Measurements from ENCODE around the gene EHMT2. TPM values are rescaled to one million over a fixed set of nuclear protein-coding genes. Genes with fewer than 3 reads are reported as not detected.

Gene EHMT2
- total and polyA plus RNA-seq, 2 of the 8 experiments (the other 6 are each of a cell fraction or from before 2014, with no cell fraction given): 125 to 177 TPM

- H2AFZ ChIP-seq (ENCODE audit: low read length): no peak overlapping the region
- H4K91ac ChIP-seq (replicated peaks; ENCODE audit: insufficient read length, low read length): no peak overlapping the region
- H4K8ac ChIP-seq (ENCODE audit: extremely low read depth, insufficient read depth, low read length): no peak overlapping the region
- no peak overlapping the region for H2BK5ac ChIP-seq (ENCODE audit: low read depth, low read length)
- peaks cover 0 to 12% (median 0%) of the 10 kb centered on the region in 4 experiments; a peak in 4 of 7 replicates for H3K4me1 ChIP-seq (replicated peaks in 1 of 4; ENCODE audit: control insufficient read depth in 3 of 4, insufficient read depth in 4 of 4, low read length in 3 of 4)
- DNase-seq (ENCODE audit: low read depth in 1 of 2, low spot score in 2 of 2) (no peak), FAIRE-seq (no peak)
- H3K56ac ChIP-seq (replicated peaks; ENCODE audit: insufficient read length, low read depth, low read length): peak overlapping the region; percentile 12
- no peak overlapping the region for H4K5ac ChIP-seq (ENCODE audit: insufficient read length, low read depth, low read length)
- ChIA-PET POLR2A (ENCODE audit: partially characterized antibody) (interaction anchor here (1.2 to 6.7 kb wide), 9 partner anchors 14 to 122 kb away, joined by 3 to 71 read pairs (median 12); partner anchors contain the start of genes EHMT2, HSPA1A, HSPA1L and MSH5), CTCF (ENCODE audit: partially characterized antibody) (interaction anchor here (1.6 kb wide), 1 partner anchor 10 kb away, joined by 4 read pairs; no protein-coding TSS in a partner anchor)
- H2BK120ac ChIP-seq (replicated peaks; ENCODE audit: low read depth, low read length): no peak overlapping the region
- no peak overlapping the region for H3K23ac ChIP-seq (ENCODE audit: insufficient read length)
- peaks cover 8% of the 10 kb centered on the region; the same call in 1 of the 2 replicates for H3K23me2 ChIP-seq (ENCODE audit: low read depth, low read length)
- H3K4me2 ChIP-seq (ENCODE audit: insufficient read depth in 1 of 2, low read depth in 2 of 2, low read length in 2 of 2): peak overlapping the region; percentile 92 to 98
- H3K79me1 ChIP-seq (ENCODE audit: low read depth, low read length): 0 out of 2 replicates have a peak, but pooled peaks cover 2% of the 10 kb centered on the region
- no peak overlapping the region for H2BK20ac ChIP-seq (ENCODE audit: low read length)
- peak overlapping the region; percentile 70 to 79 (median 75) for H3K4me3 ChIP-seq (ENCODE audit: extremely low read depth in 1 of 4, insufficient read depth in 2 of 4, low read depth in 3 of 4, low read length in 4 of 4)
- 0 out of 7 replicates have a peak, but pooled peaks cover 0 to 3% (median 0%) of the 10 kb centered on the region in 4 experiments for H3K27me3 ChIP-seq (replicated peaks in 1 of 4; ENCODE audit: control insufficient read depth in 3 of 4, extremely low read depth in 1 of 4, insufficient read depth in 3 of 4, low read length in 3 of 4)
- no peak overlapping the region for H3K14ac ChIP-seq (ENCODE audit: insufficient read length)
- 62% methylated on average over 17 of the region's 17 CpGs; no CpG with 5 or more reads in 1 of the 2 experiments for WGBS, 2 experiments (ENCODE audit: extremely low coverage in 1 of 2, insufficient coverage in 1 of 2, insufficient read length in 1 of 2, insufficient replicate concordance in 2 of 2, low coverage in 1 of 2, low lambda C conversion rate in 2 of 2, missing lambda C conversion rate in 1 of 2)
- H2BK15ac ChIP-seq (ENCODE audit: low read length): no peak overlapping the region
- peaks cover 0 to 17% (median 3%) of the 10 kb centered on the region in 4 experiments; a peak in 5 of 8 replicates for H3K36me3 ChIP-seq (ENCODE audit: control insufficient read depth in 2 of 4, insufficient read depth in 4 of 4, low read length in 3 of 4)
- no peak overlapping the region for H3K18ac ChIP-seq (ENCODE audit: extremely low read depth, low read length)
- H3K9me3 ChIP-seq (ENCODE audit: insufficient read depth in 2 of 2, low read depth in 1 of 2, low read length in 1 of 2): no peaks in the 10 kb centered on the region
- peak overlapping the region in 3 of 4 experiments; percentile 62 to 64 (median 63); a peak in 3 of 7 replicates for H3K9ac ChIP-seq (replicated peaks in 1 of 4; ENCODE audit: extremely low read depth in 1 of 4, low read depth in 3 of 4, low read length in 3 of 4)
- peak overlapping the region; percentile 44 for H3K4ac ChIP-seq (replicated peaks; ENCODE audit: insufficient read length, low read depth, low read length)
- peak overlapping the region; percentile 15; the same call in 1 of the 2 replicates for H2AK5ac ChIP-seq (ENCODE audit: low read depth, low read length)
- H3K79me2 ChIP-seq (ENCODE audit: control insufficient read depth in 1 of 2, insufficient read depth in 2 of 2, low read length in 2 of 2): no peaks in the 10 kb centered on the region
- no peak overlapping the region for H3K27ac ChIP-seq (ENCODE audit: low read depth, low read length)
- H2BK12ac ChIP-seq (ENCODE audit: low read depth, low read length): no peak overlapping the region
- no peaks in the 10 kb centered on the region for H4K20me1 ChIP-seq (replicated peaks in 1 of 2; ENCODE audit: control insufficient read depth in 1 of 2, insufficient read depth in 2 of 2, low read length in 2 of 2)
- TF ChIP-seq KDM5A (IDR thresholded peaks at IDR 0.05; ENCODE audit: low read length): no peak
- TF ChIP-seq BACH1 (IDR thresholded peaks at IDR 0.05; ENCODE audit: low read length): no peak
- TF ChIP-seq BRCA1 (IDR thresholded peaks at IDR 0.05; ENCODE audit: low read depth, low read length): no peak
- TF ChIP-seq EGR1 (IDR thresholded peaks at IDR 0.05; ENCODE audit: borderline replicate concordance, low read depth, low read length): no peak
- TF ChIP-seq SIN3A (conservative IDR thresholded peaks at IDR 0.05 in 1 of 2, IDR thresholded peaks at IDR 0.05 in 1 of 2; ENCODE audit: low read depth in 1 of 2, low read length in 2 of 2): no peak
Measured at GRCh38 chr6:31861919-31862343, 35.6 kb downstream of the EHMT2 start.

All from H1 (cell line).